A549 (cell line): ENCODE results near the gene BPIFA3. TPM values are rescaled to one million over a fixed set of nuclear protein-coding genes. Genes with fewer than 3 reads are reported as not detected.

Source experiments
- ATAC-seq, 2 experiments: fragments of 200-7000 bp in 1 of 2; fragments of >200 bp in 1 of 2; cut with Nextera tagmentation in 1 of 2; cut with Tn5 transposase in 1 of 2; 3 replicates each; pipeline versions ENCODE4 v1.8.0 to v1.9.1; 2018 to 2020; ENCODE audit warnings: mild to moderate bottlenecking in 1 of 2, moderate library complexity in 1 of 2
- CTCF ChIA-PET: fragments of 300-600 bp; sonication (Branson Sonifier 250); formaldehyde crosslinking; extraction: SDS; loops from one replicate; lab custom pipeline; 2021; ENCODE audit warnings: antibody characterized with exemption, inconsistent platforms; lab: Yijun Ruan, JAX
- POLR2A ChIA-PET: fragments of 350-600 bp; formaldehyde crosslinking; extraction: SDS; loops from one replicate; lab custom pipeline; 2021; ENCODE audit warnings: antibody characterized with exemption, inconsistent platforms; lab: Yijun Ruan, JAX
- DNase-seq, 2 experiments: peaks; one replicate each; pipeline versions ENCODE4 v3.0.0 to v3.0.0-alpha.2; 2011 to 2016; ENCODE audit warnings: low read depth in 1 of 2, low spot score in 1 of 2
- FAIRE-seq: peaks from 2 replicates; lab custom pipeline; 2011; peaks lifted over from hg19 to GRCh38; lab: Jason Lieb, UNC
- H3K27ac ChIP-seq, 2 experiments: fragments of >200 bp; sonication (Bioruptor Twin); formaldehyde crosslinking; 3 replicates each; pipeline ENCODE4 v1.5.1; 2016 to 2017
- H3K4me1 ChIP-seq: fragments of >200 bp; sonication (Bioruptor Twin); formaldehyde crosslinking; 3 replicates; pipeline ENCODE4 v1.6.1; 2016
- H3K4me2 ChIP-seq: fragments of >200 bp; sonication (Bioruptor Twin); formaldehyde crosslinking; 3 replicates; pipeline ENCODE4 v1.6.1; 2016
- H3K4me3 ChIP-seq: fragments of >200 bp; sonication (Bioruptor Twin); formaldehyde crosslinking; 3 replicates; pipeline ENCODE4 v1.5.1; 2016
- H3K9me3 ChIP-seq: fragments of >200 bp; sonication (Bioruptor Twin); formaldehyde crosslinking; 3 replicates; pipeline ENCODE4 v1.6.1; 2016
- CBX8 ChIP-seq: fragments of 200-600 bp; sonication (generic); IDR thresholded peaks from 2 replicates; pipeline ENCODE4 v1.6.1; 2016
- CTCF ChIP-seq: fragments of >200 bp; sonication (Bioruptor Twin); formaldehyde crosslinking; IDR thresholded peaks from 3 replicates; pipeline ENCODE4 v1.5.1; 2016
- E2F6 ChIP-seq: IDR thresholded peaks from 2 replicates; pipeline ENCODE4 v1.6.1; 2012; ENCODE audit warnings: low read depth, borderline replicate concordance
- ELK1 ChIP-seq: fragments of 150-350 bp; IDR thresholded peaks from 2 replicates; pipeline ENCODE4 v1.6.1; 2014; ENCODE audit warnings: low read depth, mild to moderate bottlenecking, low read length
- EP300 ChIP-seq, 2 experiments: fragments of >200 bp; sonication (Bioruptor Twin); formaldehyde crosslinking; IDR thresholded peaks; 2 replicates in 1 of 2; 3 replicates in 1 of 2; pipeline ENCODE4 v1.6.1; 2016 to 2017
- FOSB ChIP-seq: fragments of 250-450 bp; sonication (Bioruptor Pico); IDR thresholded peaks from 2 replicates; pipeline ENCODE4 v1.5.0; 2020; ENCODE audit warnings: mild to moderate bottlenecking, moderate library complexity
- FOXS1 ChIP-seq: fragments of 250-450 bp; sonication (Bioruptor Pico); IDR thresholded peaks from 2 replicates; pipeline ENCODE4 v1.5.0; 2020; ENCODE audit warnings: mild to moderate bottlenecking, moderate library complexity
- GATA3 ChIP-seq: IDR thresholded peaks from 2 replicates; pipeline ENCODE4 v1.6.1; 2012; ENCODE audit warnings: borderline replicate concordance
- HES2 ChIP-seq: fragments of >200 bp; sonication (Bioruptor Twin); formaldehyde crosslinking; IDR thresholded peaks from 2 replicates; pipeline ENCODE4 v1.6.1; 2016
- HOXA7 ChIP-seq: fragments of 250-450 bp; sonication (Bioruptor Pico); IDR thresholded peaks from 2 replicates; pipeline ENCODE4 v1.5.0; 2020; ENCODE audit warnings: mild to moderate bottlenecking, moderate library complexity
- KDM1A ChIP-seq: fragments of 200-600 bp; sonication (generic); IDR thresholded peaks from 2 replicates; pipeline ENCODE4 v1.6.1; 2016; ENCODE audit warnings: low read depth, mild to moderate bottlenecking
- MAFK ChIP-seq: fragments of 450-650 bp; IDR thresholded peaks from 2 replicates; pipeline ENCODE4 v1.6.1; 2014; ENCODE audit not compliant: partially characterized antibody
- NFE2L2 ChIP-seq: fragments of 150-350 bp; conservative IDR thresholded peaks from 2 replicates; pipeline ENCODE4 v1.6.1; 2014; ENCODE audit warnings: low read length
- NR3C1 ChIP-seq: fragments of >200 bp; sonication (Bioruptor Twin); formaldehyde crosslinking; IDR thresholded peaks from 3 replicates; pipeline ENCODE4 v1.6.1; 2017
- PBX3 ChIP-seq: IDR thresholded peaks from 2 replicates; pipeline ENCODE4 v1.6.1; 2012
- POLR2A ChIP-seq: IDR thresholded peaks from 2 replicates; pipeline ENCODE4 v1.6.1; 2012; ENCODE audit warnings: mild to moderate bottlenecking, low read length
- RAD21 ChIP-seq, 2 experiments: fragments of >200 bp in 1 of 2; sonication (Bioruptor Twin) in 1 of 2; formaldehyde crosslinking in 1 of 2; IDR thresholded peaks in 1 of 2; conservative IDR thresholded peaks in 1 of 2; 2 replicates in 1 of 2; 3 replicates in 1 of 2; pipeline ENCODE4 v1.6.1; 2012 to 2018; ENCODE audit warnings: inconsistent platforms in 1 of 2
- REST ChIP-seq: fragments of 200-600 bp; sonication (generic); IDR thresholded peaks from 2 replicates; pipeline ENCODE4 v1.6.1; 2016; ENCODE audit warnings: antibody characterized with exemption, mild to moderate bottlenecking, moderate library complexity
- RFX5 ChIP-seq: fragments of 450-650 bp; IDR thresholded peaks from 2 replicates; pipeline ENCODE4 v1.7.1; 2014; ENCODE audit warnings: antibody characterized with exemption, mild to moderate bottlenecking, moderate library complexity
- SMC3 ChIP-seq: fragments of >200 bp; sonication (Bioruptor Twin); formaldehyde crosslinking; IDR thresholded peaks from 3 replicates; pipeline ENCODE4 v1.6.1; 2018; ENCODE audit warnings: inconsistent platforms
- TFCP2L1 ChIP-seq: fragments of 250-450 bp; sonication (Bioruptor Pico); IDR thresholded peaks from 2 replicates; pipeline ENCODE4 v1.5.0; 2021; ENCODE audit warnings: mild to moderate bottlenecking
- TP53 ChIP-seq: fragments of 250-450 bp; sonication (Bioruptor Pico); IDR thresholded peaks from 2 replicates; pipeline ENCODE4 v1.5.0; 2021; ENCODE audit warnings: mild to moderate bottlenecking, moderate library complexity
- ZFP36 ChIP-seq: fragments of 450-650 bp; IDR thresholded peaks from 2 replicates; pipeline ENCODE4 v1.6.1; 2014; ENCODE audit warnings: borderline replicate concordance; ENCODE audit not compliant: partially characterized antibody
- ZSCAN20 ChIP-seq: fragments of 250-450 bp; sonication (Bioruptor Pico); IDR thresholded peaks from 2 replicates; pipeline ENCODE4 v1.8.0; 2022; ENCODE audit warnings: mild to moderate bottlenecking, moderate library complexity
- WGBS: methylation state at CpG from one replicate; pipeline ENCODE4 v1.1.6; 2017; ENCODE audit errors: missing lambda C conversion rate; 5-methylcytosine and 5-hydroxymethylcytosine counted together
- polyA plus RNA-seq, 4 experiments: library from polyadenylated mRNA; depleted of rRNA in 3 of 4; stranded (reverse); fragments of >200 nt; fragmentation: RNase III in 1 of 4; extraction: RNeasy Plus Mini Kit Qiagen cat#74134 plus additional on column Dnase treatment in 1 of 4; gene quantifications; 2 replicates in 3 of 4; 3 replicates in 1 of 4; pipeline ENCODE4 v1.2.3, GENCODE V29; 2011 to 2017

The BPIFA3 gene
- polyA plus RNA-seq, 2 of the 4 experiments (the other 2 are of a cell fraction), result not detected

- TF ChIP-seq REST, result no peak
These were observed 6.8 kb upstream of the BPIFA3 start (continued) for GRCh38 chr20:33210371-33210770.

GRCh38 chr20:33211817-33212424, 5.2 kb upstream of the BPIFA3 start:
- WGBS, result 3% methylated on average over 5 of the region's 5 CpGs
- DNase-seq (peak; percentile 83 to 84), FAIRE-seq (no peak), ATAC-seq (peak; percentile 91 to 98)
- TF ChIP-seq E2F6, result no peak
- no peak for TF ChIP-seq TFCP2L1
- TF ChIP-seq PBX3, result no peak
- TF ChIP-seq CBX8, result no peak
- no peak for TF ChIP-seq ZFP36
- no peak for TF ChIP-seq HES2
- TF ChIP-seq ZSCAN20 (CRISPR knock-in tag), result no peak
- no peak for TF ChIP-seq GATA3
- no peak for TF ChIP-seq FOSB (CRISPR knock-in tag)
- no peak for TF ChIP-seq NR3C1
- no peak for TF ChIP-seq ELK1
- TF ChIP-seq RFX5, result no peak
- TF ChIP-seq KDM1A, result no peak
- TF ChIP-seq CTCF, result peak; percentile 55
- no peak for TF ChIP-seq EP300 (IDR thresholded peaks at IDR 0.05)
- no peak for TF ChIP-seq MAFK
- no peak for TF ChIP-seq FOXS1
- TF ChIP-seq HOXA7 (CRISPR knock-in tag), result no peak
- peak; percentile 64 to 72 for TF ChIP-seq RAD21 (conservative IDR thresholded peaks at IDR 0.05 in 1 of 2, IDR thresholded peaks at IDR 0.05 in 1 of 2)
- no peak for TF ChIP-seq NFE2L2
- peak; percentile 60 for TF ChIP-seq SMC3
- no peak for TF ChIP-seq POLR2A
- TF ChIP-seq REST, result no peak
- no peak for TF ChIP-seq TP53 (CRISPR knock-in tag)
- no peaks in the 10 kb centered on the region for H3K4me1 ChIP-seq
- POLR2A ChIA-PET, result no interaction called here
- CTCF ChIA-PET, result interaction anchor here (0.7 to 5.0 kb wide), 17 partner anchors 9 to 538 kb away, joined by 3 to 36 read pairs (median 4); partner anchors contain the start of genes BPIFA1 and C20orf203
- no peaks in the 10 kb centered on the region for H3K9me3 ChIP-seq
- no peak overlapping the region for H3K4me3 ChIP-seq
- H3K27ac ChIP-seq, result no peak overlapping the region
- H3K4me2 ChIP-seq, result no peak overlapping the region
